ENCODE data around the gene TFEB.

The TFEB gene

DNA sequence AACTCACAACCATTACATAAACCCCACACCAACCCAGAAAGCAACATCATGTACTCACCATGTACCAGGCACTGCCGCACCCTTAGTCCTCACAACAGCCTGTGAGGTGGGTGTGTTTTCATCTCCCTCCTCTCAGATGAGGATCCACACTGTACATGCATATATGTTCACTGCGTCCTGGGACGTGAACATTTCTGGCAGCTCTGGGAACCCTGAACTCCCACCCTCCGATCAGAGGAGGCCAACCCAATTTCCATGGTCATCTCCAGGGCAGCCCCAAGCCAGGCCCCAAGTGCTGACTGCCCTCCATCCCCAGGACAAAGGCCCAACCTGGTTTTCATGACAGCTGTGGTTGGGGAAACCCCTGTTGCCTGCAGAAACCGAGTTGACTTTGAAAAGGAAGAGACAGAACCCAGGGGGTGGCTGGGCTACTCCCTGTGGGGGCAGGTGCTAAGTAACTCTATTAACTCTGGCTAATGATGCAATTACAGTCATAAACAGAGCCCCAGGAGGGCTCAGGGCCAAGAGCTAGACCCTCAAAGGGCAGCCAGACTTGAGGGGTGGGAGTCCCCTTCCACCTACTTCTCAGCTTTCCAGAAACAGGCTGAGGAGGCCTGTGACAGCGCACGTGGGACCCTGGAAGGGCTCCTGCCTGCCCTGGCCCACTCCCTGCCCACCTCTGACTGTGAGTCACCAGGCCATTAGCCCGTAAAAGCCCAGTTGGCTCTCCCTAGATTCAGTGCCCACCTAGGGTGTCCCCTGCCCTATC lies 2.6 kb downstream of the TFEB start:
- Histone ChIP-seq H3K18ac (ENCODE audit: low read length) (no peak overlapping the region), H3K36me3 (ENCODE audit: control insufficient read depth, insufficient read depth, low read length) (no peaks in the 10 kb centered on the region), H2AK5ac (ENCODE audit: low read length) (no peak overlapping the region), H3K4me1 (ENCODE audit: control insufficient read depth, low read depth, low read length) (peaks cover 6% of the 10 kb centered on the region), H2BK5ac (ENCODE audit: low read length) (no peak overlapping the region), H3K4ac (ENCODE audit: low read depth, low read length) (no peak overlapping the region), H3K23ac (ENCODE audit: low read length) (no peak overlapping the region), H3K9ac (ENCODE audit: low read length) (no peak overlapping the region), H2BK120ac (ENCODE audit: low read depth, low read length) (no peak overlapping the region), H4K8ac (ENCODE audit: low read depth, low read length) (no peak overlapping the region), H4K5ac (ENCODE audit: low read length) (no peak overlapping the region), H3K79me1 (ENCODE audit: low read length) (no peaks in the 10 kb centered on the region), H3K56ac (ENCODE audit: low read length) (no peak overlapping the region), H3K79me2 (ENCODE audit: control insufficient read depth, insufficient read depth, low read length) (no peaks in the 10 kb centered on the region), H3K4me3 (ENCODE audit: low read length) (no peak overlapping the region), H3K4me2 (ENCODE audit: low read length) (no peak overlapping the region), H2BK15ac (replicated peaks; ENCODE audit: low read depth) (no peak overlapping the region), H3K27me3 (ENCODE audit: insufficient read depth, low read length, poor library complexity) (no peaks in the 10 kb centered on the region), H3K27ac (ENCODE audit: low read depth, low read length) (no peak overlapping the region)
- DNase-seq, result peak; percentile 30
- WGBS (ENCODE audit: extremely low coverage, insufficient coverage, low lambda C conversion rate), result no CpG with 5 or more reads among the region's 8 CpGs

DNA sequence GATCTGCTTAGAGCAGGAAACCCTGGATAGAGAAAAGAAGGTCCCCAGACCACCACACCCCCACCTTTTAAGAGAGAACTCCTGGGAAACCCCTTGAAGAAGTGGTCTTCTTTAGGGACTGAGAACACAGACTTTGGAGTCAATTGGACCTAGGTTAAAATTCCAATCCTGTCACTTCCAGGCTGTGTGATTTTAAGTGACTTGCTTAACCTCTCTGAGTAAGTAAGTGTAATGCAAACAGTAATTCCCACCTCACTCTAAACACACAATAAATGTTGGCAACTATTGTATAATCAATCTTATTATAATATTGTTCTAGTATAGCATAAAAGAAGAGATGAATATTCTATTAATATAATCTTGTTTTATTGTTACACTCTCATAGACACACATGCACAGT lies 3.3 kb downstream of the TFEB start:
- no peaks in the 10 kb centered on the region for H3K79me1 ChIP-seq (ENCODE audit: low read length)
- no peak overlapping the region for H2BK15ac ChIP-seq (replicated peaks; ENCODE audit: low read depth)
- H3K4me3 ChIP-seq (ENCODE audit: low read length), result no peak overlapping the region
- H3K27ac ChIP-seq (ENCODE audit: low read depth, low read length), result no peak overlapping the region
- no peak for DNase-seq
- H3K4ac ChIP-seq (ENCODE audit: low read depth, low read length), result no peak overlapping the region
- no peak overlapping the region for H4K5ac ChIP-seq (ENCODE audit: low read length)
- no peaks in the 10 kb centered on the region for H3K27me3 ChIP-seq (ENCODE audit: insufficient read depth, low read length, poor library complexity)
- H2BK120ac ChIP-seq (ENCODE audit: low read depth, low read length), result no peak overlapping the region
- H3K18ac ChIP-seq (ENCODE audit: low read length), result no peak overlapping the region
- no peaks in the 10 kb centered on the region for H3K36me3 ChIP-seq (ENCODE audit: control insufficient read depth, insufficient read depth, low read length)
- H3K4me2 ChIP-seq (ENCODE audit: low read length), result no peak overlapping the region
- H3K79me2 ChIP-seq (ENCODE audit: control insufficient read depth, insufficient read depth, low read length), result no peaks in the 10 kb centered on the region
- no peak overlapping the region for H4K8ac ChIP-seq (ENCODE audit: low read depth, low read length)
- H3K9ac ChIP-seq (ENCODE audit: low read length), result no peak overlapping the region
- H3K56ac ChIP-seq (ENCODE audit: low read length), result no peak overlapping the region
- no peak overlapping the region for H2AK5ac ChIP-seq (ENCODE audit: low read length)
- H3K23ac ChIP-seq (ENCODE audit: low read length), result no peak overlapping the region
- peaks cover 6% of the 10 kb centered on the region for H3K4me1 ChIP-seq (ENCODE audit: control insufficient read depth, low read depth, low read length)
- no peak overlapping the region for H2BK5ac ChIP-seq (ENCODE audit: low read length)

DNA sequence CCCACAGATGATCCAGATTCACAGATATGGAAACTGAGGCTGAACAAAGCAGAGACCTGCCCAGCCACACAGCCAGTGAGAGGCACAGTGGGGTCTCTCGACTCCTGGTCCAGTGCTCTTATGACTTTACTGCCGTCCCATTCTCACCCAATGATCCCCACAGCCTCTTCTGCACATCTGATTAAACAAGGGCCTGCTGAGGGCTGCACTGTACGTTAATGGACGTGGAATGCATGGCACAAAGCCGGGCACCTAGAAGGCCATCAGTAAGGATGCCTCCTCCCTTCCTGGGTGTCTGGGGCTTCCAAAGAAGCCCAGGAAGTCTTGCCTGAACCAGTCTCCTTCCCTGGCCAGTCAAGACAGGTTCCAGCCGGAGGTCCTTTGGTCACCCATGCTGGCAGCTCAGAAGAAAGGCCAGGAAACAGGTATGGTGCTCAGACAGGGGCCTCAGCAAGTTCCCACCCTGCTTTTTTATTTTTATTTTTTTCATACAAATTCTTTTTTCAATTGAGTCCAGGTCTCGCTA lies 3.8 kb downstream of the TFEB start:
- Histone ChIP-seq H3K4me2 (ENCODE audit: low read length) (no peak overlapping the region), H3K27me3 (ENCODE audit: insufficient read depth, low read length, poor library complexity) (no peaks in the 10 kb centered on the region), H3K36me3 (ENCODE audit: control insufficient read depth, insufficient read depth, low read length) (no peaks in the 10 kb centered on the region), H2BK5ac (ENCODE audit: low read length) (no peak overlapping the region), H3K27ac (ENCODE audit: low read depth, low read length) (no peak overlapping the region), H4K5ac (ENCODE audit: low read length) (no peak overlapping the region), H3K9ac (ENCODE audit: low read length) (no peak overlapping the region), H3K18ac (ENCODE audit: low read length) (no peak overlapping the region), H3K23ac (ENCODE audit: low read length) (no peak overlapping the region), H2AK5ac (ENCODE audit: low read length) (no peak overlapping the region), H3K4ac (ENCODE audit: low read depth, low read length) (no peak overlapping the region), H4K8ac (ENCODE audit: low read depth, low read length) (no peak overlapping the region), H2BK15ac (replicated peaks; ENCODE audit: low read depth) (no peak overlapping the region), H3K79me2 (ENCODE audit: control insufficient read depth, insufficient read depth, low read length) (no peaks in the 10 kb centered on the region), H3K56ac (ENCODE audit: low read length) (no peak overlapping the region), H2BK120ac (ENCODE audit: low read depth, low read length) (no peak overlapping the region), H3K4me1 (ENCODE audit: control insufficient read depth, low read depth, low read length) (peaks cover 6% of the 10 kb centered on the region), H3K79me1 (ENCODE audit: low read length) (no peaks in the 10 kb centered on the region), H3K4me3 (ENCODE audit: low read length) (no peak overlapping the region)
- WGBS (ENCODE audit: extremely low coverage, insufficient coverage, low lambda C conversion rate), result no CpG with 5 or more reads among the region's 7 CpGs
- DNase-seq, result no peak

DNA sequence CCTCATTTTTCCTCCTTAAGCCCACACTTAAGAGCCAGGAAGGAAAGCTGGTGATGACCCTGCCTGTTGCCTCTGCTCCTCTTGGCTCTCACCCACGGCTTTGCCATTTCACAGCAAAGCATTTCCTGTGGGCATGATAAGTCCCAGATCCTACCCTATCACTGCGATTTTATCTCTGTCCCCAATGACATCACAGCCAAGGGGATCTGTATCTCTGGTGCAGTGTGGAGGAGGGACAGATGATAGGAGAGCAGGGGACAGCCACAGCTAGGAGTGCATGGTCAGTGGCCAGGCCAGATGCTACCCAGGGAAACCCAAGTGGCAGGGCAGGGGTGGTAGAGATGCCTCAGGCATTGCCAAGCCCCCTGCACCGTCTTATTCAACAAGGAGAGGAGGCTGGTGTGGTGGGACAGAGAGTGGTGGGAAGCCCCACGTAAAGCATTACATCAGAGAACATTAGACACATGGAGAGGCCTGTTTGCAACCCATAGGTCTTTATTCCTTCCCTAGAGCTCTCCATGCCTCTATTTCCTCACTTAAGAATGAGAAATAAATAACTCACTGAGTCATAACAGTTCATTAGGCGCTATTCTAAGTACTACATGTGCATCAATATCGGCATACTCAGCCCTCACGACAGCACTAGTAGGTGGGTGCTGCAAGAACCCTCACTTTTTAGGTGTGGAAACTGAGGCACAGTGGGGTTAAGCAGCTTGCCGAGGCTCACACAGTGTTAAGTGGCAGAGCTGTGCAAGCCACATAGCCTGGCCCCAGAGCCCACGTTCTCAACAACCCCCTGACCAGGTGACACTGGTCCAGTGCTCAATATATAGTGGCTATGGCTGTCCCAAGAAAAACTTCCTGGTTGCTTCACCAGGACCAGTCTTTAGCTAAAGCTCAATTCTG lies 4.6 kb downstream of the TFEB start:
- no peak overlapping the region for H2BK120ac ChIP-seq (ENCODE audit: low read depth, low read length)

DNA sequence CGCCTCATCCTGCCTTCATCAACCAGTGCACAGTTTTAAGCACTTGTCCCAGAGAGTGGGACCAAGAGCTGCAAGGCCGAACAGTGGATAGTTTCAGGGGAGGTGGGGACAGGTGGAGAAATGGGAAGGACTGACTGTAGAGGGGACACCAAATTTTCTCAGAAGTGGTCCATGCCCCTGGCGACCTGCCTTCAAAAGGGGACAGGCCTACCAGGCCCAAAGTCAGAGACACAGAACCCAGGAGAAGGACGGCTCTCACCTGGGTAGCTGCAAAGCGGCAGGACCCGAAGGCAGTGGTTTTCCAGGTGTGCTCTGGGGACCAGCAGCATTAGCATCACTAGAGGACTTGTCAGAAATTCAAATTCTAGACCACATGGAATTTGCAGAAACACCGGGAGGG lies 5.8 kb downstream of the TFEB start:
- no peaks in the 10 kb centered on the region for H3K79me2 ChIP-seq (ENCODE audit: control insufficient read depth, insufficient read depth, low read length)
- H3K27me3 ChIP-seq (ENCODE audit: insufficient read depth, low read length, poor library complexity), result no peaks in the 10 kb centered on the region
- no CpG with 5 or more reads among the region's 7 CpGs for WGBS (ENCODE audit: extremely low coverage, insufficient coverage, low lambda C conversion rate)
- no peak overlapping the region for H4K5ac ChIP-seq (ENCODE audit: low read length)
- H3K79me1 ChIP-seq (ENCODE audit: low read length), result no peaks in the 10 kb centered on the region
- H3K4me3 ChIP-seq (ENCODE audit: low read length), result no peak overlapping the region
- no peak overlapping the region for H3K18ac ChIP-seq (ENCODE audit: low read length)
- no peak overlapping the region for H3K56ac ChIP-seq (ENCODE audit: low read length)
- no peak overlapping the region for H3K4ac ChIP-seq (ENCODE audit: low read depth, low read length)
- H3K4me2 ChIP-seq (ENCODE audit: low read length), result no peak overlapping the region
- H2BK120ac ChIP-seq (ENCODE audit: low read depth, low read length), result no peak overlapping the region
- H2BK5ac ChIP-seq (ENCODE audit: low read length), result no peak overlapping the region
- no peak overlapping the region for H2AK5ac ChIP-seq (ENCODE audit: low read length)
- peaks cover 6% of the 10 kb centered on the region for H3K4me1 ChIP-seq (ENCODE audit: control insufficient read depth, low read depth, low read length)
- no peak overlapping the region for H2BK15ac ChIP-seq (replicated peaks; ENCODE audit: low read depth)
- H3K27ac ChIP-seq (ENCODE audit: low read depth, low read length), result no peak overlapping the region
- no peak overlapping the region for H4K8ac ChIP-seq (ENCODE audit: low read depth, low read length)
- H3K36me3 ChIP-seq (ENCODE audit: control insufficient read depth, insufficient read depth, low read length), result no peaks in the 10 kb centered on the region
- H3K23ac ChIP-seq (ENCODE audit: low read length), result no peak overlapping the region
- no peak overlapping the region for H3K9ac ChIP-seq (ENCODE audit: low read length)
- no peak for DNase-seq

More for the DNA sequence above, 4.6 kb downstream of the TFEB start:
- H3K4me2 ChIP-seq (ENCODE audit: low read length), result no peak overlapping the region
- H4K5ac ChIP-seq (ENCODE audit: low read length), result no peak overlapping the region
- H3K27me3 ChIP-seq (ENCODE audit: insufficient read depth, low read length, poor library complexity), result no peaks in the 10 kb centered on the region
- H3K4ac ChIP-seq (ENCODE audit: low read depth, low read length), result no peak overlapping the region
- no peak overlapping the region for H3K56ac ChIP-seq (ENCODE audit: low read length)
- no peak overlapping the region for H3K27ac ChIP-seq (ENCODE audit: low read depth, low read length)
- no peak overlapping the region for H2AK5ac ChIP-seq (ENCODE audit: low read length)
- H4K8ac ChIP-seq (ENCODE audit: low read depth, low read length), result no peak overlapping the region
- no peaks in the 10 kb centered on the region for H3K79me2 ChIP-seq (ENCODE audit: control insufficient read depth, insufficient read depth, low read length)
- peak; percentile 19 for DNase-seq
- H3K4me1 ChIP-seq (ENCODE audit: control insufficient read depth, low read depth, low read length), result peaks cover 6% of the 10 kb centered on the region
- no peaks in the 10 kb centered on the region for H3K79me1 ChIP-seq (ENCODE audit: low read length)
- no peak overlapping the region for H3K4me3 ChIP-seq (ENCODE audit: low read length)
- no CpG with 5 or more reads among the region's 9 CpGs for WGBS (ENCODE audit: extremely low coverage, insufficient coverage, low lambda C conversion rate)
- no peak overlapping the region for H2BK5ac ChIP-seq (ENCODE audit: low read length)
- no peak overlapping the region for H3K18ac ChIP-seq (ENCODE audit: low read length)
- no peaks in the 10 kb centered on the region for H3K36me3 ChIP-seq (ENCODE audit: control insufficient read depth, insufficient read depth, low read length)
- H3K23ac ChIP-seq (ENCODE audit: low read length), result no peak overlapping the region
- no peak overlapping the region for H2BK15ac ChIP-seq (replicated peaks; ENCODE audit: low read depth)
- H3K9ac ChIP-seq (ENCODE audit: low read length), result no peak overlapping the region

Data from mesendoderm (in vitro differentiated cells).